Gastrocnemius medialis (tissue), 4 donors: Measurements from ENCODE around the gene SLC8A3.

Experiments
- POLR2A ChIP-seq, 2 donors: fragments of 450-650 bp; IDR thresholded peaks; one replicate each; pipeline ENCODE4 v1.6.1; 2017; ENCODE audit warnings: antibody characterized with exemption in 2 of 2, mild to moderate bottlenecking in 2 of 2, moderate library complexity in 2 of 2
- TF ChIP-seq, protein P1 (sequence below), 5 experiments: fragments of 450-650 bp in 3 of 5; fragments of 200-600 bp in 2 of 5; sonication (generic) in 2 of 5; IDR thresholded peaks in 4 of 5; conservative IDR thresholded peaks in 1 of 5; 1 replicate in 4 of 5; 2 replicates in 1 of 5; pipeline ENCODE4 v1.5.1; 2016 to 2019; ENCODE audit warnings: antibody characterized with exemption in 5 of 5, mild to moderate bottlenecking in 3 of 5, moderate library complexity in 3 of 5

DNA sequence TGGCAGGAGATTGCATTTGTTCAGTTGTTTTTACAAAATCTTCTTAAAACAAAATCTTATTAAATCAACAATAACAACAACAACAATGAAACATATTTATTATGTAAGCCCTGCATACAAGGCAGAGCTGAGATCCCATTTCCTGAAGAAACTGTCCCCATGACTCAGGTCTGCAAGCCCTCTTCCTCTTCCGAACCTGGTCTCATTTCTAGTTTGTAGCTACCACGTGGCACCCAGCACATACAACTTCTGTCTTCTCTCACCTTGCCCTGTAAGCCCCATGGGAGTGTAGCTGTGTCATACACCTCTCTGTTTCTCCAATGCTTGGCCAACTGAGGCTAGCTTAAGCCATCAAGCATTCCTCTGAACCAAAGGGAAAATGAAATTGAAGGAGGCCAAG is 106.4 kb downstream of the SLC8A3 start:
- TF ChIP-seq, protein P1, sequence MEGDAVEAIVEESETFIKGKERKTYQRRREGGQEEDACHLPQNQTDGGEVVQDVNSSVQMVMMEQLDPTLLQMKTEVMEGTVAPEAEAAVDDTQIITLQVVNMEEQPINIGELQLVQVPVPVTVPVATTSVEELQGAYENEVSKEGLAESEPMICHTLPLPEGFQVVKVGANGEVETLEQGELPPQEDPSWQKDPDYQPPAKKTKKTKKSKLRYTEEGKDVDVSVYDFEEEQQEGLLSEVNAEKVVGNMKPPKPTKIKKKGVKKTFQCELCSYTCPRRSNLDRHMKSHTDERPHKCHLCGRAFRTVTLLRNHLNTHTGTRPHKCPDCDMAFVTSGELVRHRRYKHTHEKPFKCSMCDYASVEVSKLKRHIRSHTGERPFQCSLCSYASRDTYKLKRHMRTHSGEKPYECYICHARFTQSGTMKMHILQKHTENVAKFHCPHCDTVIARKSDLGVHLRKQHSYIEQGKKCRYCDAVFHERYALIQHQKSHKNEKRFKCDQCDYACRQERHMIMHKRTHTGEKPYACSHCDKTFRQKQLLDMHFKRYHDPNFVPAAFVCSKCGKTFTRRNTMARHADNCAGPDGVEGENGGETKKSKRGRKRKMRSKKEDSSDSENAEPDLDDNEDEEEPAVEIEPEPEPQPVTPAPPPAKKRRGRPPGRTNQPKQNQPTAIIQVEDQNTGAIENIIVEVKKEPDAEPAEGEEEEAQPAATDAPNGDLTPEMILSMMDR (IDR thresholded peaks at IDR 0.05 in 4 of 5, conservative IDR thresholded peaks at IDR 0.05 in 1 of 5) = no peak
- no peak for TF ChIP-seq POLR2A (IDR thresholded peaks at IDR 0.05)
